GM06990 (cell line): ENCODE results near the gene DNAJB14.

ENCODE experiments used
- DNase-seq: peaks from one replicate; pipeline ENCODE4 v3.0.0-alpha.2; 2011; ENCODE audit not compliant: insufficient read length; ENCODE audit errors: extremely low read depth
- H3K27me3 ChIP-seq: replicated peaks from 2 replicates; pipeline ENCODE4 v1.6.0; 2011; ENCODE audit warnings: low read length; ENCODE audit not compliant: control insufficient read depth, insufficient read depth
- H3K36me3 ChIP-seq: 2 replicates; pipeline ENCODE4 v1.5.1; 2011; ENCODE audit warnings: low read length; ENCODE audit not compliant: control insufficient read depth, insufficient read depth
- H3K4me3 ChIP-seq: replicated peaks from 2 replicates; pipeline ENCODE4 v1.5.1; 2011; ENCODE audit warnings: low read depth, mild to moderate bottlenecking, control low read depth, low read length
- TF ChIP-seq, protein P1 (sequence below): IDR thresholded peaks from 2 replicates; pipeline ENCODE4 v1.5.1; 2011; ENCODE audit warnings: low read length, control low read depth, mild to moderate bottlenecking, inconsistent platforms; ENCODE audit not compliant: insufficient read depth, poor library complexity, severe bottlenecking

The DNAJB14 gene

DNA sequence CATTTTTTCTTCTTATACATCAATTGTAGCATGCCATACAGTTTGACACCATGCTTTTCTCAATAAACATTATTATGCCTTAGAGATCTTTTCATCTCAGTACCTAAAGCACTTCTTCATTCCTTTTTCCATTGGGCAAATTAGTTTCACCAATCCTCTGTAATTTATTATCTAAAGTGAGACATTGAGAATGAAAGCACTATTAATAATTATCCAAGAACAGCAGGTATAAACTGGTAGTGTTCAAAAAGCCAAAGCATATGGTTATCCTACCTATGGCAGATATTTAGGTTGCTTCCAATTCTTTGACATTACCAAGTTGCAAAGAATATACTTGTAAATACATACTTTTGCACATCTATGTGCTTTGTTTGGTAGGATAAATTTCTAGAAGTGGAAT lies 67.8 kb downstream of the DNAJB14 start:
- no peak for DNase-seq
- peaks cover 3% of the 10 kb centered on the region for H3K36me3 ChIP-seq
- TF ChIP-seq, protein P1, sequence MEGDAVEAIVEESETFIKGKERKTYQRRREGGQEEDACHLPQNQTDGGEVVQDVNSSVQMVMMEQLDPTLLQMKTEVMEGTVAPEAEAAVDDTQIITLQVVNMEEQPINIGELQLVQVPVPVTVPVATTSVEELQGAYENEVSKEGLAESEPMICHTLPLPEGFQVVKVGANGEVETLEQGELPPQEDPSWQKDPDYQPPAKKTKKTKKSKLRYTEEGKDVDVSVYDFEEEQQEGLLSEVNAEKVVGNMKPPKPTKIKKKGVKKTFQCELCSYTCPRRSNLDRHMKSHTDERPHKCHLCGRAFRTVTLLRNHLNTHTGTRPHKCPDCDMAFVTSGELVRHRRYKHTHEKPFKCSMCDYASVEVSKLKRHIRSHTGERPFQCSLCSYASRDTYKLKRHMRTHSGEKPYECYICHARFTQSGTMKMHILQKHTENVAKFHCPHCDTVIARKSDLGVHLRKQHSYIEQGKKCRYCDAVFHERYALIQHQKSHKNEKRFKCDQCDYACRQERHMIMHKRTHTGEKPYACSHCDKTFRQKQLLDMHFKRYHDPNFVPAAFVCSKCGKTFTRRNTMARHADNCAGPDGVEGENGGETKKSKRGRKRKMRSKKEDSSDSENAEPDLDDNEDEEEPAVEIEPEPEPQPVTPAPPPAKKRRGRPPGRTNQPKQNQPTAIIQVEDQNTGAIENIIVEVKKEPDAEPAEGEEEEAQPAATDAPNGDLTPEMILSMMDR = no peak
- H3K27me3 ChIP-seq = no peaks in the 10 kb centered on the region
- no peak overlapping the region for H3K4me3 ChIP-seq

DNA sequence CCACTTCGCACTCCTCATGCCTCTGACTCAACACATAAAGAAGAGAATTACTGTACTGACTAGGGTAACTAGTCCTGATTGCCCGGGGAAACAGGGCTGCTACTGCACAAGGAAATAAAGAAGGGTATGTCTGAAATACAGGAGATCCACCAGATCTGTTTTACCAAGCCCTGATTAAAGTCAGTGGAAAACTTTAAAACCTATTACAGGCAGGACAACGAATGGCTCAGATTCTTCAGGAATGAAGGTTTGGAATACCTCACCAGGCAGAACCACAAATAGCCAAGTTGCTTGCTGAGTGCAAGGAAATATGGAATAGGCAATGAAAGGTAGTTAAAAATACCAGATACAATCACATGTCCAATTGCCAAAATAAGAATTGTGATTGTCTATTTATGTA lies 69.5 kb downstream of the DNAJB14 start:
- no peaks in the 10 kb centered on the region for H3K27me3 ChIP-seq
- H3K36me3 ChIP-seq = peaks cover 3% of the 10 kb centered on the region
- no peak overlapping the region for H3K4me3 ChIP-seq
- TF ChIP-seq, protein P1 = no peak
- no peak for DNase-seq

DNA sequence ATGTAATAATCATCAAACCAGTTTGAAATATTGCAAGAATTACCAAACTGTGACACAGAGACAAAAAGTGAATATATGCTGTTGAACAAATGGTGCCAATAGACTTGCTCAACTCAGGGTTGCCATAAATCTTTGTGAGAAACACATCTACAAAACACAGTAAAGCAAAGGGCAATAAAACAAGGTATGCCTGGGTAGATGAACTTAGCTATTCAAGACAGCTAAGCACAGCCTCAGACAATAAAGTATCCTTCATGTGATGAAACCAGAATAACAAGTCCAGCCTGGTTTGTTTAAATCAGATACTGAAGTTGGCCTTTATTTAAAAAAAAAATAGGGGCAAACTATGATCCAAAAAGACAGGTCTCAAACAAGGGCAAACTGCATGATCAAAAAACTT lies 71.3 kb downstream of the DNAJB14 start:
- Histone ChIP-seq H3K36me3 (peaks cover 2% of the 10 kb centered on the region), H3K4me3 (no peak overlapping the region), H3K27me3 (no peaks in the 10 kb centered on the region)
- TF ChIP-seq, protein P1 = no peak
- DNase-seq = no peak

DNA sequence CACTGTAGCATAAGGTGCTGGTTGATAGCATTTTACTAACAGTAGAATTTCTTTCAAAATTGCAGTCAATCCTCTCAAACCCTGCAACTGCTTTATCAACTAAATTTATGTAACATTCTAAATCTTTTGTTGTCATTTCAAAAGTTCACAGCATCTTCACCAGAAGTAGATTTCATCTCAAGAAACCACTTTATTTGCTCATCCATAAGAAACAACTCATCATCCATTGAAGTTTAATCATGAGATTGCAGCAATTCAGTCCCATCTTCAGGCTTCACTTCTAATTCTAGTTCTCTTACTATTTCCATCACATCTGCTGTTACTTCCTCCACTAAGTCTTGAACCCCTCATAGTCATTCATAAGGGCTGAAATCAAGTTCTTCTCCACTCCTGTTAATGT lies 73.8 kb downstream of the DNAJB14 start:
- H3K36me3 ChIP-seq = peaks cover 5% of the 10 kb centered on the region
- H3K27me3 ChIP-seq = no peaks in the 10 kb centered on the region
- DNase-seq = no peak
- no peak overlapping the region for H3K4me3 ChIP-seq
- TF ChIP-seq, protein P1 = no peak

DNA sequence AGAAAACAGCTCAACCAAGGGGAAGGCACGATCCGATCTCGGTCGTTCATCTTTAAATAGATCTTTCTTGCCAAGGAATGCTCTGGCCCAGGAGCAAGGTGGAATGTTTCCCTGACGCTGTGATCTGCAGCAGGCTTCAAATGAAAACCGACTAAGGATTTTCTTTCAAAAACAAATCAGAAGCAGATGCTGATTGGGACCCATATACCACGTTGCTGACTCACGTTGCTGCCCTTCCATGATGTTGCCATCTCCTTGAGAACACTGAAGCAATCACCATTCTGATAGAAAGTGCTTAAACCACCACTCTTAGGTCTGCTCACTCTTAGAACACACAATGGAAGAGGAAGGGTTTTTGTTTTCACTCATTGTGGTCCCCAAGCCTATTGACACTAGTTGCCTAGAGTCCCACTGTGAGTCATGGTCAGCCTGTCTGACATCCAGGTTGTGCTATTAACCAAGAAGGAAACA lies 78.3 kb downstream of the DNAJB14 start:
- TF ChIP-seq, protein P1 = no peak
- no peak for DNase-seq
- no peak overlapping the region for H3K4me3 ChIP-seq
- no peaks in the 10 kb centered on the region for H3K27me3 ChIP-seq
- peaks cover 6% of the 10 kb centered on the region for H3K36me3 ChIP-seq

DNA sequence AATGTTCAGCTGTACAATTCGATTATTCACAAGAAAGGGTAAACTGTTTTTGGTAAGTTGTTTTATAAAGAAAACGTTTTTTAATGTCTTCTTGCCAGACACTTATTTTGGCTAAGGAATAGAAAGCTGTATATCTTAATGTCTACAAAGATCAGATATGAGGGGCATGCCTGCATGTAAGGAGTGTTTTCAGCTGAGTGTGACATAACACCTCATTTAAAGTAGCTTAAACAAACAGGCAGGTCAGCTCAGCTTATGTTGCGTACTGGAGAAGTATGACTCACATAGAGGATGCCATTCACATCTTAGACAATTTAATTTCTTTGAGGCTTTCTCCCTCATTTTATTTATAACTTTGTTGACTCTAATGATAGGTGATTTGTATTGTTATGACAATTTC lies 82.6 kb downstream of the DNAJB14 start:
- H3K4me3 ChIP-seq = no peak overlapping the region
- no peak for DNase-seq
- no peaks in the 10 kb centered on the region for H3K27me3 ChIP-seq
- peaks cover 4% of the 10 kb centered on the region for H3K36me3 ChIP-seq
- TF ChIP-seq, protein P1 = no peak
